ENCODE data around the gene CBX1.
A peak's percentile ranks its signal among the peaks of the same experiment; 100 is the strongest.
"Not testable (repeated sequence)": the region's sequence is repeated elsewhere in the genome, so short reads cannot be mapped to it uniquely, and the experiment has no call there.

Gene CBX1

GRCh38 chr17:48122665-48123045 lies 21.4 kb upstream of the CBX1 start:
- DNase-seq, result no peak

DNA sequence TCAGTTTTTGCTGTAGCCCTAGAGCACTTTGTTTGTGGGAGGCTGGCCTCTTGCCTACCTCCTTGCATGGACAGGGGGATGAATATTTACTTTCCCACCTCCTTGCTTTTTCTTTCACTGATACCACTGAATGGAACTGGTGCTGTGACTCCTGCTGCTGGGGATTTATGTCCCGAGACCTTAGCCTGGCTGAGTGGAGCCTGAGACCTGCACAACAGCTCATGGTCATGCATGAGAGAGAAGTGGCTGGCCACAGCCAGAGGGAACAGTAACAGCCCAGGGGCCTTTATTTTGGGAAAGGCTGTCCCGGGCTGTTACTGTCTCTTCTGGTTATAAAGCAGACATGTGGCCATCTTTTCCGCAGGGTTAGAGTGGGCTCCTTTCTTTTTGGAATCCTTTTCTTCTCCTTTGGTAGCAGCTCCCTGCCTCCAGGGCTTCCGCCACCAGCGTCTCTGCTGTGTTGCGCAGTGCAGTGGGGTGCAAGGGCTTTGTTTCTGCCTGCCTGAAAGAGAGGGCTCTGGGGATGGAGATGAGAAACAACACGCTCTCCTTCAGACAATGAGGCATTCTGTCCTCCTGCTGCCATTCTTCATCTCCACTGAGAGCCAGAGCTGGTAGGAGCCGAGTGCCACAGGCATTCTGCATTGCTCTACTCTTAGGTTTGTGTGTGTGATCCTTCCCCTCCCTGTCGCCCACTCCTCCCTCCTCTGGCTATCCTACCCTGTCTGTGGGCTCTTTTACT lies 20.8 kb upstream of the CBX1 start:
- DNase-seq, result no peak

DNA sequence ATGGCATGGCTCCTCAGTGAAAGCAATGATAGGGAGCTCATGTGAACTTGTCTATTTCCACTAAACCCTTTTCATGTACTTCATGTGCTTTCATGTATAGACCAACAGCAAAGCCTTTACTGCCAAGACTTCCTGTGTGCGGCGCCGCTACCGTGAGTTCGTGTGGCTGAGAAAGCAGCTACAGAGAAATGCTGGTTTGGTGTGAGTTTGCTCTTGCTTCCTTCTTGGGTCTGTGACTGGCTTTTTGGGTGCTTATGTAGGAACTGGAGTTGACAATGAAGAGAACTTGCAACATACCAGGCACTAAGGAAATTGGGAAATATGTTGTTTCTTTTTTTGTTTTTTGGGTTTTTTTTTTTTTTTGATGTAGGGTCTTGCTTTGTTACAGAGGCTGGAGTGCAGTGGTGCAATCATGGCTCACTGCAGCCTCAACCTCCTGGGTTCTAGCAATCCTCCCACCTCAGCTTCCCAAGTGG lies 12.0 kb upstream of the CBX1 start:
- peak; percentile 98 for DNase-seq

DNA sequence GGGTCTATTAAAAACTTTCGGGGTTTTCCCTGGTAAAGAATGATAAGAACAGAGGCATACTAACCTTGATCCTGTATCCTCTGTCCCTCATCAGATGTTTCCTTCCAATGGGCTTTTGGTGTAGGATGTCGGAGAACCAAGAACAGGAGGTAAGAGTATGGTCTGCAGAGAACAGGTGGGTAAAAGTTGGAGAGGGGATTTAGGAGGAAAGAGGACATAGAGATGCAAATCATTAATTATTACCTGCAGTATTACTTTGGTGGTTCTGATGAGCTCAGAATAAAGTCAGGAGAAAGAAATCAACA lies 10.6 kb upstream of the CBX1 start:
- no peak for DNase-seq

DNA sequence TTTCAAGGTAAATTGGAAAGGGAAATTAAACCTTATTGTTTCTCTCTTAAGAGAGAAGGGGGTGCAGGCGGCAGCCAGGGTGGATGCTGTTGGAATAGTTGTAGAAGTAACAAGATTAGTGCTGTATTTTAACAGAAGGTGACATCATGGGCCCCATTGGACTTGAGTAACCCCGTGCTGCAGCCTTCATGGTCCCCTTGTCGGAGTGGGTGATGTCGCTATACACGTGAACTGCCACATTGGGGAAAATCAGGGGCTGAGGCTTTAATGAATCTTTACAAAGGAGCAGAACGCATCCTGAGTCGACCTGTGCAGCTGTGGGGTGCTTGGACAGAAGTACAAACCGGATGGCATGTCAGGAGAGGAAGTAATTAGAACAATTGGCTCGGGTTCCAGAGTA lies 9.5 kb upstream of the CBX1 start:
- no peak for DNase-seq

GRCh38 chr17:48107137-48108055 lies 6.1 kb upstream of the CBX1 start, which contains the start of gene SNX11:
TSS of gene SNX11 (plus strand) at chr17:48107766. CDS start at chr17:48112044, 4,278 bp downstream.
- peak; percentile 70 for DNase-seq

- no peak for DNase-seq
Measured at GRCh38 chr17:48106802-48107136, 5.5 kb upstream of the CBX1 start.

DNA sequence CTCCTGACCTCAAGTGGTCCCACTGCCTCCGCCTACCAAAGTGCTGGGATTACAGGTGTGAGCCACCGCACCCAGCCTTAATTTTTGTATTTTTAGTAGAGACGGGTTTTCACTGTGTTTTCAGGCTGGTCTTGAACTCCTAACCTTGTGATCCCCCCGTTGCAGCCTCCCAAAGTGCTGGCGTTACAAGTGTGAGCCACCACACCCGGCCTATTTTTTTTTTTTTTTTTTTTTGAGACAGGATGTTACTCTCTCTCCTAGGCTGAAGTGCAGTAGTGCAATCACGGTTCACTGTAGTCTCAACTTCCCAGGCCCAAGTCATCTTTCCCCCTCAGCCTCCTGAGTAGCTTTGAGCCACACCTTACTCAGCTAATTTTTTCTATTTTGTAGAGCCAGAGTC lies 3.2 kb upstream of the CBX1 start:
- no peak for DNase-seq

DNA sequence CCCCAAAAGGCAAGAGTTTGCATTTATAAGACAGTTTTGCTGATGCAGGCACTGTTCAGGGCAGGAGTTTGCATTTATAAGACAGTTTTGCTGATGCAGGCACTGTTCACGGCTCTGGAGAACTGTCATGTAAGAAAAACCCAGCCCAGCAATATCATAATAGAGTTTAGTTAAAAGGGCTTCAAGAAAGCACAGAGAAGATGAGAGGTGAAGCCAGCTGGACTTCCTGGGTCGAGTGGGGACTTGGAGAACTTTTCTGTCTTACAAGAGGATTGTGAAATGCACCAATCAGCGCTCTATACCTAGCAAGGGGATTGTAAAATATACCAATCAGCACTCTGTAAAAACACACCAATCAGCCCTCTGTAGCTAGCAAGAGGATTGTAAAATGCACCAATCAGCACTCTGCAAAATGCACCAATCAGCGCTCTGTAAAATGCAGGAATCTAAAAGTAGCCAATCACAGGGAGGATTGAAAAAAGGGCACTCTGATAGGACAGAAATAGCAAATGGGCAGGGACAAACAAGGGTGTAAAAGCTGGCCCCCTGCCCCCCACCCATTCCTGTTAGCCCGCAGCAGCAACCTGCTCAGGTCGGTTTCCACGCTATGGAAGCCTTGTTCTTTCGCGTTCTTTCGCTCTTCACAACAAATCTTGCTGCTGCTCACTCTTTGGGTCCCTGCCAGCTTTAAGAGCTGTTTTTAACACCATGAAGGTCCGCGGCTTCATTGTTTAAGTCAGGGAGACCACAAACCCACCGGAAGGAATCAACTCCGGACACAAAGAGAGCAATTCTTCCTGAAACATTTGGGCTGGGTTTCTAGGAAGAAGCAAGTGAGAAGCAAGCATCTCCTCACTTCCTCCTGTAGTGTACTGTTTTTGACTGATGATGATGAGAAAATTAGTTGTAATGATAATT lies 1.8 kb upstream of the CBX1 start:
- peak; percentile 86 for DNase-seq

GRCh38 chr17:48102043-48102750 lies 919 bp upstream of the CBX1 start:
- peak; percentile 75 for DNase-seq

- no peak for DNase-seq
Measured at GRCh38 chr17:48100591-48101011, 677 bp downstream of the CBX1 start.

DNA sequence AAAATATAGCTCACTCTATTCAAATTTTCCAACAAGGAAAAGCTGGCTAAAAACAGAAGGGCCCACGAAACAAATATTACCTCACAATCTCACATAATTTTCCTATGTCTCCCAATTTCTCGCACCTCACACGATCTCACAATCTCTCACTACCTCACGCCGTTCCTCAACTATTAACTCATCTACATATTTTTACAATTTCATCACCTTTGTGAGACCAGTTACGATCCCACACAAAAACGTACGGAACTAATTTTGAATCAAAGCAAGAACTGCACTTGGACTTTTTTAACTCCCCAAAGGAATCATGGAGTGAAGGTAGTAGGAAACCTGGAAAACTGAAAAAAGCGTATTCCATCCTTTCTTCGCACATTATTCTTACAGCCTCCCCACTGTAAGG lies 1.1 kb downstream of the CBX1 start:
- no peak for DNase-seq

DNA sequence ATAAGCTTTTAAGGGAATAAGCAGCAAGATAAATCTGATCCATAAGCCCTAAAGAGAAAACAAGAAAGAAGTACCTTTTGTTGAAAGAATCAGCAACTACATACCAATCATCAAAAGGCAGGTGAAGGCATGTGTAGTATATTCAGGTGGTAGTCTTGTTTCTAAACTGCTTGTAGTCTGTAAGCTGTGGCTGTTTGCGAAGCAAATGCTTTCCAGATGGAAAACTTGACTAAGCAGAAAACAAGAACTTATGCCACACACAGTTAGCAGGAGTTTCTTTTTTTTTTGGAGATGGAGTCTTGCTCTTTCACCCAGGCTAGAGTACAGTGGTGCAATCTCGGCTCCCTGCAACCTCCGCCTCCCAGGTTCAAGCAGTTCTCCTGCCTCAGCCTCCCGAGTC lies 5.7 kb downstream of the CBX1 start:
- DNase-seq, result no peak

GRCh38 chr17:48093341-48094045 lies 7.8 kb downstream of the CBX1 start:
- DNase-seq, result no peak

- no peak for DNase-seq
Measured at GRCh38 chr17:48084932-48085331, 16.3 kb downstream of the CBX1 start.

- DNase-seq, result no peak
Measured at GRCh38 chr17:48081858-48082257, 19.4 kb downstream of the CBX1 start.

DNA sequence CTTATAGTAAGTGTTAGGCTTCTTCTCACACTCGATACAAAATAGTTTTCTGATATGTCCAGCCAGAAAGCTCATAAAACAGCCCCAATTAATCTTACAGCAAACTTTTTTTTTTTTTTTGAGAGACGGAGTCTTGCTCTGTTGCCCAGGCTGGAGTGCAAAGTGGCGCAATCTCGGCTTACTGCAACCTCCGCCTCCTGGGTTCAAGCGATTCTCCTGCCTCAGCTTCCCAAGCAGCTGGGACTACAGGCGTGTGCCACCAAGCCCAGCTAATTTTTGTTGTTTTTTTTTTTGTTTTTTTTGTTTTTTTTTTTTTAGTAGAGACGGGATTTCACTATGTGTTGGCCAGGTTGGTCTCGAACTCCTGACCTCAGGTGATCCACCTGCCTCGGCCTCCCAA lies 24.1 kb downstream of the CBX1 start:
- not testable (repeated sequence) for DNase-seq

DNA sequence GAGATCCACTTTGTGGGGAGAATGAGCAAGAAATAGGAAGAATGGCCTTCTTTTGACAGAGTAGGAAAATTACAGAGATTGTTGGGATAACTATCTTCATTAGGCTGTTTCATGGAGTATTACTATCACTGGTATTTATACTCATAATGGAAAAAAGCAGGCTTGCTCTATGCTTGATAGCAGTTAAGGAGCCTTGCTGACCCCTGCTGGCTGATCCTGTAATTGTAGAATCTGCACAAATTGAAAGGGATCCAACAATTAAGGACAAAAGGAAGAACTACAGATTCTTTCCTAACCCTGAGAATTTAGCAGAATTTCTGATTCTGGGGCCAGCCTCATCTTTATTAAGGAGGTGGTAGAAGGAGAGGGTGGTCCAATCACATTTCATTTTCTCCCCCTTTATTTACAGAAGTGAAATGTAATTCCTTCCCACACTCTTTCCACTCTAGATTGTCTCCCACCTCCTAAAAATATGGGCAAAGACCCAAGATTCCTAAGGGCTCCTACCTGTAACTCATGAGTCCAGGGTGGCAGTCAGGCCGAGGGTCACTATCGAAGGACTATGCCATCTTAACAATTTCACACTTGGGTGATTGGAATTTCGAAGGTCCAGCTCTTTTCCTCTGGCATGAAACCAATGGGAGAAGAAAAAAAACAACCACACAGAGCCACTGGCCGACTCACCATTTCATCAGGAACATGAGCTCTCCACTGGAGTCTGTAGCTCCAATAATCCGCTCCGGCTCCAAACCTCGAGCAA lies 26.8 kb downstream of the CBX1 start:
- peak; percentile 56 for DNase-seq

GRCh38 chr17:48073566-48074094 lies 27.6 kb downstream of the CBX1 start:
- not testable (repeated sequence) for DNase-seq

DNA sequence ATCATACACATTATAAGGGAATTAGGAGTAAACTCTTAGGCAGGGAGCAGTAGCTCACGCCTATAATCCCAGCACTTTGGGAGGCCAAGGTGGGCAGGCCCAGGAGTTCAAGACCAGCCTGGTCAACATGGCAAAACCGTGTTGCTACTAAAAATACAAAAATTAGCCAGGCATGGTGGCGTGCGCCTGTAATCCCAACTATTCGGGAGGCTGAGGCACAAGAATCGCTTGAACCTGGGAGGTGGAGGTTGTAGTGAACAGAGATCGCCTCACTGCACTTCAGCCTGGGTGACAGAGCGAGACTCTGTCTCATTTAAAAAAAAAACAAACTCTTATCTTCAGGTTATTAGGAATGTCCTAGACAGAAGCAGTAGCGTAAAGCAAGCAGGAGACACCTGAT lies 28.5 kb downstream of the CBX1 start:
- DNase-seq, result not testable (repeated sequence)

GRCh38 chr17:48071654-48072053 lies 29.6 kb downstream of the CBX1 start:
- no peak for DNase-seq

All from MV-4-11 (cell line).